Measurements from ENCODE around the gene FARS2.

GRCh38 chr6:5510331-5511133 is 249.2 kb downstream of the FARS2 start:
- TF ChIP-seq CTCF (IDR thresholded peaks at IDR 0.05) = no peak
- no peak for TF ChIP-seq POLR2A (IDR thresholded peaks at IDR 0.05)

Data from esophagus squamous epithelium (tissue), 4 donors.